NB4 (cell line): ENCODE data around the gene TRMU.

Experiments used
- DNase-seq: peaks from one replicate; pipeline ENCODE4 v3.0.0; 2010; ENCODE audit warnings: low read depth
- H3K4me3 ChIP-seq: one replicate; pipeline ENCODE4 v1.5.1; 2011; ENCODE audit warnings: mild to moderate bottlenecking, low read depth, low read length, moderate library complexity
- MYC ChIP-seq: IDR thresholded peaks from 2 replicates; pipeline ENCODE4 v1.6.1; 2011; ENCODE audit warnings: low read depth, low read length
- POLR2A ChIP-seq: IDR thresholded peaks from 2 replicates; pipeline ENCODE4 v1.6.1; 2011; ENCODE audit warnings: mild to moderate bottlenecking; ENCODE audit not compliant: insufficient read length; ENCODE audit errors: extremely low read depth
- TF ChIP-seq, protein P1 (sequence below): IDR thresholded peaks from 2 replicates; pipeline ENCODE4 v1.6.1; 2011; ENCODE audit warnings: low read depth, low read length
- TF ChIP-seq, protein P2 (sequence below): IDR thresholded peaks from one replicate; pipeline ENCODE4 v1.5.1; 2012; ENCODE audit warnings: low read depth, low read length

The TRMU gene

GRCh38 chr22:46349238-46349637 lies 13.7 kb downstream of the TRMU start:
- no peak for DNase-seq
- TF ChIP-seq, protein P1, sequence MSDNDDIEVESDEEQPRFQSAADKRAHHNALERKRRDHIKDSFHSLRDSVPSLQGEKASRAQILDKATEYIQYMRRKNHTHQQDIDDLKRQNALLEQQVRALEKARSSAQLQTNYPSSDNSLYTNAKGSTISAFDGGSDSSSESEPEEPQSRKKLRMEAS = no peak
- TF ChIP-seq, protein P2, sequence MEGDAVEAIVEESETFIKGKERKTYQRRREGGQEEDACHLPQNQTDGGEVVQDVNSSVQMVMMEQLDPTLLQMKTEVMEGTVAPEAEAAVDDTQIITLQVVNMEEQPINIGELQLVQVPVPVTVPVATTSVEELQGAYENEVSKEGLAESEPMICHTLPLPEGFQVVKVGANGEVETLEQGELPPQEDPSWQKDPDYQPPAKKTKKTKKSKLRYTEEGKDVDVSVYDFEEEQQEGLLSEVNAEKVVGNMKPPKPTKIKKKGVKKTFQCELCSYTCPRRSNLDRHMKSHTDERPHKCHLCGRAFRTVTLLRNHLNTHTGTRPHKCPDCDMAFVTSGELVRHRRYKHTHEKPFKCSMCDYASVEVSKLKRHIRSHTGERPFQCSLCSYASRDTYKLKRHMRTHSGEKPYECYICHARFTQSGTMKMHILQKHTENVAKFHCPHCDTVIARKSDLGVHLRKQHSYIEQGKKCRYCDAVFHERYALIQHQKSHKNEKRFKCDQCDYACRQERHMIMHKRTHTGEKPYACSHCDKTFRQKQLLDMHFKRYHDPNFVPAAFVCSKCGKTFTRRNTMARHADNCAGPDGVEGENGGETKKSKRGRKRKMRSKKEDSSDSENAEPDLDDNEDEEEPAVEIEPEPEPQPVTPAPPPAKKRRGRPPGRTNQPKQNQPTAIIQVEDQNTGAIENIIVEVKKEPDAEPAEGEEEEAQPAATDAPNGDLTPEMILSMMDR = no peak
- TF ChIP-seq MYC (no peak), POLR2A (no peak)
- no peak overlapping the region for H3K4me3 ChIP-seq

DNA sequence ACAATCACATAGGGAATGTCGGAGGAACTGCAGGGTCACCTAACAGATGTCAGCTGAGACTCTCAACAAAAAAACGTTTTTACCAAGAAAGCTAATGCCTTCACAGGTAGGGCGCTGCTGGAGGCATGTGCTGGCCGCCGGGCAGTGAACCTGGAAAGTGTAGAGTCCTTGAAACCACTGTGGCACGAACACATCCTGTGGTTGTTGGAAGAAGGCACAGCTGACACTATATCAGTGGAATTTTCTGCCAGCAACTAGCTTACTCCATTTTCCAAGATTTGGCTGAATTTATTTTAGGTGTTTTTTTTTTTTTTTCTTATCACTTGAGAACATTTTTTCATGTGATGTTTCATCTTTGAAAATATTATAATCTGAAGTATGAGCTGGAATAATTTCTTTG lies 14.2 kb downstream of the TRMU start:
- no peak for TF ChIP-seq POLR2A
- no peak for TF ChIP-seq MYC
- TF ChIP-seq, protein P2 = no peak
- TF ChIP-seq, protein P1 = no peak
- no peak overlapping the region for H3K4me3 ChIP-seq
- DNase-seq = no peak

- no peak for TF ChIP-seq MYC
- TF ChIP-seq, protein P2 = no peak
- TF ChIP-seq, protein P1 = no peak
- no peak for TF ChIP-seq POLR2A
- no peak overlapping the region for H3K4me3 ChIP-seq
- no peak for DNase-seq
Measured at GRCh38 chr22:46350121-46350520, 14.6 kb downstream of the TRMU start.

DNA sequence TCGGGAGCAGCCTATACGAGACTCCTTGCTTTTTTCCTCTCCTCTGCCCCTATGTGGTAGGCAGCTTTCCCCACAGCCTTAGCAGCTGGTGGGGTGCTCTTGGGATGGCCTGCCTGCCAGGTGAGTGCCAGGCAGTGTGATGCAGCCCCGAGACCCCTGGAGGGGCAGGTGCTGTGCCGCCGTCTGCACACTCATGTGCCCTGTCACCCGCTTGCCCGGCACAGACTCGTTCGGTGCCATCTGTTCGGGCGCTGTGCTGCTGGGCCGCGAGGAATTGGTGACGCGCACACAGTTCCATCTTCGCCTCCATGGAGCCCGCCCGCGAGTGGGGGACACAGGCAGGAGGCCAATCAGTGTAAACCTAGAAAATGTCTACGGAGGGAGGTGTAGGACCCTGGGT lies 15.1 kb downstream of the TRMU start:
- DNase-seq = no peak
- no peak overlapping the region for H3K4me3 ChIP-seq
- TF ChIP-seq MYC = no peak
- TF ChIP-seq, protein P2 = no peak
- TF ChIP-seq, protein P1 = no peak
- TF ChIP-seq POLR2A = no peak

GRCh38 chr22:46351131-46351735 lies 15.7 kb downstream of the TRMU start:
- no peak overlapping the region for H3K4me3 ChIP-seq
- no peak for DNase-seq
- TF ChIP-seq POLR2A = no peak
- TF ChIP-seq MYC = no peak
- TF ChIP-seq, protein P1 = no peak

DNA sequence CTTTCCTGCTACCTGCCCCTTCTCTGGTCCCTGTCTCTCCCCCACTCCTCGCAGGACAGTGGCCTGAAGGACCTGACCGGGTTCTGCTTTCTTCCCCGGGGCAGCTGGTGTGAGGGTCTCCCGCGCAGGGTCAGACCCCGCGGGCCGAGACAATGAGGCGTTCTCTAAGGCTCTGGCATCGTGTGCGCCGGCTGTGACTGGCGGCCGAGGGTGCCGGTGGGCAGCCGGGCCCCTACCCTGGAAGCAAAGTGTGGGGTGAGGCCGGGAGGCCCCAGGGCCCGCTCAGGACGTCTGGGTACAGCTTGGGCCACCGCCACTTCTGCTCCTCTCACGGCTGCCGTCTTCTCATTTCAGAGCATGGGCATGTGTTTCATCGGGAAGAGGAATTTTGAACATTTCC lies 16.3 kb downstream of the TRMU start:
- TF ChIP-seq MYC = no peak
- TF ChIP-seq, protein P2 = no peak
- TF ChIP-seq POLR2A = no peak
- TF ChIP-seq, protein P1 = no peak
- no peak overlapping the region for H3K4me3 ChIP-seq
- no peak for DNase-seq
